Fibroblast of lung (primary cell): ENCODE results near the gene SCN2A. TPM values are rescaled to one million over a fixed set of nuclear protein-coding genes. Genes with fewer than 3 reads are reported as not detected.
A peak's percentile ranks its signal among the peaks of the same experiment; 100 is the strongest.

Source experiments
- DNase-seq, 2 donors: peaks; one replicate each; pipeline versions ENCODE4 v3.0.0 to v3.0.0-alpha.2; 2010; ENCODE audit warnings: low read depth in 2 of 2
- H2AFZ ChIP-seq: 2 replicates; pipeline ENCODE4 v1.5.1; 2012; ENCODE audit warnings: low read length, control low read depth, inconsistent platforms
- H3K27ac ChIP-seq: 2 replicates; pipeline ENCODE4 v1.5.1; 2011; ENCODE audit warnings: low read length, control low read depth; ENCODE audit not compliant: insufficient read depth
- H3K27me3 ChIP-seq: 2 replicates; pipeline ENCODE4 v1.5.1; 2011; ENCODE audit warnings: mild to moderate bottlenecking, low read length; ENCODE audit not compliant: control insufficient read depth, insufficient read depth
- H3K36me3 ChIP-seq: 2 replicates; pipeline ENCODE4 v1.5.1; 2011; ENCODE audit warnings: low read length; ENCODE audit not compliant: control insufficient read depth, insufficient read depth
- H3K4me1 ChIP-seq: 2 replicates; pipeline ENCODE4 v1.5.1; 2011; ENCODE audit warnings: low read length; ENCODE audit not compliant: control insufficient read depth, insufficient read depth; ENCODE audit errors: extremely low read depth
- H3K4me2 ChIP-seq: 2 replicates; pipeline ENCODE4 v1.5.1; 2011; ENCODE audit warnings: low read length, control low read depth; ENCODE audit not compliant: insufficient read depth; ENCODE audit errors: extremely low read depth
- H3K4me3 ChIP-seq, 4 experiments: fragments of 200-600 bp in 1 of 4; sonication (generic) in 1 of 4; replicated peaks in 1 of 4; 2 replicates each; pipeline ENCODE4 v1.5.1; 2011 to 2016; ENCODE audit warnings: low read length in 4 of 4, low read depth in 3 of 4, mild to moderate bottlenecking in 3 of 4, control low read depth in 2 of 4, inconsistent platforms in 1 of 4, mixed read lengths in 1 of 4; ENCODE audit not compliant: insufficient read depth in 1 of 4; ENCODE audit errors: control extremely low read depth in 1 of 4
- H3K79me2 ChIP-seq: 2 replicates; pipeline ENCODE4 v1.5.1; 2012; ENCODE audit warnings: mild to moderate bottlenecking, low read length, inconsistent platforms; ENCODE audit not compliant: control insufficient read depth, insufficient read depth
- H3K9ac ChIP-seq: 2 replicates; pipeline ENCODE4 v1.5.1; 2011; ENCODE audit warnings: mild to moderate bottlenecking, low read length, control low read depth; ENCODE audit not compliant: insufficient read depth
- H3K9me3 ChIP-seq: 2 replicates; pipeline ENCODE4 v1.5.1; 2012; ENCODE audit warnings: low read depth, low read length; ENCODE audit not compliant: control insufficient read depth, insufficient read depth
- H4K20me1 ChIP-seq: 2 replicates; pipeline ENCODE4 v1.5.1; 2011; ENCODE audit warnings: low read length; ENCODE audit not compliant: control insufficient read depth, insufficient read depth; ENCODE audit errors: extremely low read depth
- EZH2 ChIP-seq: IDR thresholded peaks from 2 replicates; pipeline ENCODE4 v1.5.1; 2012; ENCODE audit warnings: low read length, control low read depth, mild to moderate bottlenecking; ENCODE audit errors: missing control alignments
- polyA plus RNA-seq, 2 donors: library from polyadenylated mRNA; depleted of rRNA in 1 of 2; stranded (reverse) in 1 of 2; unstranded in 1 of 2; fragments of >200 nt; gene quantifications; 2 replicates each; pipeline ENCODE4 v1.2.1, GENCODE V29; 2011 to 2012; ENCODE audit warnings: missing spikeins in 1 of 2
- total RNA-seq: library from RNA; depleted of rRNA; stranded (reverse); fragments of >200 nt; gene quantifications from 2 replicates; pipeline ENCODE4 v1.2.1, GENCODE V29; 2014
- TF ChIP-seq, protein P1 (sequence below), 2 donors: IDR thresholded peaks in 1 of 2; conservative IDR thresholded peaks in 1 of 2; 1 replicate in 1 of 2; 2 replicates in 1 of 2; pipeline ENCODE4 v1.5.1; 2011 to 2012; ENCODE audit warnings: low read length in 2 of 2, control low read depth in 1 of 2, inconsistent platforms in 1 of 2, low read depth in 1 of 2, mild to moderate bottlenecking in 1 of 2

The SCN2A gene
- total and polyA plus RNA-seq, 2 donors (not counting 1 experiment from before 2014, with no cell fraction given): 0.76 to 7.1 TPM

DNA sequence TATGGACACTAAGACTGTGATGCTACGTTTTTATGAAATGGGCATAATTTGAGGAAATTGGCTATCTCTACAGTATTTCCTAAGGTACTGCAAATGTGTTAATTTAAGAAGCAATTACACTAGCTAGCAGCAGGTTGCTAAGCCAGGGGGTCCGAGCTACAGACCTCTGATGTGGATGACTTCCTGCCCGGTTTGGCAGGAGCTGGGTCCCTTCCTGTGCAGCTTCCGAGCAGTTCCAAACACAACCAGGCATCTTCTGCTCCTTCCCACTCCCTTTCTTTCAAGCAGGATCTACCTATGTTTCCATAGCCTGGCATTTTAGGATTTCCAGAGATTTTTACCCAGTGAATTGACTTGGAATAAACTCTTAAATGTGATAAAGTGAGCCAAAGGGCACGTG lies 55.7 kb downstream of the SCN2A start:
- Histone ChIP-seq H3K27me3 (no peaks in the 10 kb centered on the region), H3K27ac (no peak overlapping the region), H3K79me2 (no peaks in the 10 kb centered on the region), H2AFZ (no peak overlapping the region), H3K9me3 (no peaks in the 10 kb centered on the region), H3K9ac (no peak overlapping the region), H3K4me2 (no peak overlapping the region), H3K36me3 (no peaks in the 10 kb centered on the region), H3K4me3 (peak overlapping the region in 2 of 4 experiments; percentile 58 to 61), H3K4me1 (no peaks in the 10 kb centered on the region), H4K20me1 (no peaks in the 10 kb centered on the region)
- DNase-seq: no peak
- TF ChIP-seq, protein P1, sequence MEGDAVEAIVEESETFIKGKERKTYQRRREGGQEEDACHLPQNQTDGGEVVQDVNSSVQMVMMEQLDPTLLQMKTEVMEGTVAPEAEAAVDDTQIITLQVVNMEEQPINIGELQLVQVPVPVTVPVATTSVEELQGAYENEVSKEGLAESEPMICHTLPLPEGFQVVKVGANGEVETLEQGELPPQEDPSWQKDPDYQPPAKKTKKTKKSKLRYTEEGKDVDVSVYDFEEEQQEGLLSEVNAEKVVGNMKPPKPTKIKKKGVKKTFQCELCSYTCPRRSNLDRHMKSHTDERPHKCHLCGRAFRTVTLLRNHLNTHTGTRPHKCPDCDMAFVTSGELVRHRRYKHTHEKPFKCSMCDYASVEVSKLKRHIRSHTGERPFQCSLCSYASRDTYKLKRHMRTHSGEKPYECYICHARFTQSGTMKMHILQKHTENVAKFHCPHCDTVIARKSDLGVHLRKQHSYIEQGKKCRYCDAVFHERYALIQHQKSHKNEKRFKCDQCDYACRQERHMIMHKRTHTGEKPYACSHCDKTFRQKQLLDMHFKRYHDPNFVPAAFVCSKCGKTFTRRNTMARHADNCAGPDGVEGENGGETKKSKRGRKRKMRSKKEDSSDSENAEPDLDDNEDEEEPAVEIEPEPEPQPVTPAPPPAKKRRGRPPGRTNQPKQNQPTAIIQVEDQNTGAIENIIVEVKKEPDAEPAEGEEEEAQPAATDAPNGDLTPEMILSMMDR (conservative IDR thresholded peaks at IDR 0.05 in 1 of 2, IDR thresholded peaks at IDR 0.05 in 1 of 2; ENCODE audit: low read depth in 1 of 2, low read length in 2 of 2): no peak
- no peak for TF ChIP-seq EZH2

DNA sequence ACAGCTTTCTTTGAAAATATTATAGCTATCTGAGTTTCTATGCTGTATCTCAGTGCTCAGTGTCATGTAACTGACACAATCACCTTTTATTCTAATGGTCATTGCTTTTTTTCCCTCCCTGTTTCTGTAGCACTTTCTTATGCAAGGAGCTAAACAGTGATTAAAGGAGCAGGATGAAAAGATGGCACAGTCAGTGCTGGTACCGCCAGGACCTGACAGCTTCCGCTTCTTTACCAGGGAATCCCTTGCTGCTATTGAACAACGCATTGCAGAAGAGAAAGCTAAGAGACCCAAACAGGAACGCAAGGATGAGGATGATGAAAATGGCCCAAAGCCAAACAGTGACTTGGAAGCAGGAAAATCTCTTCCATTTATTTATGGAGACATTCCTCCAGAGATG lies 56.4 kb downstream of the SCN2A start:
- H3K36me3 ChIP-seq: no peaks in the 10 kb centered on the region
- no peak for TF ChIP-seq EZH2
- TF ChIP-seq, protein P1 (conservative IDR thresholded peaks at IDR 0.05 in 1 of 2, IDR thresholded peaks at IDR 0.05 in 1 of 2; ENCODE audit: low read depth in 1 of 2, low read length in 2 of 2): no peak
- H2AFZ ChIP-seq: no peak overlapping the region
- H3K79me2 ChIP-seq: no peaks in the 10 kb centered on the region
- H3K9ac ChIP-seq: no peak overlapping the region
- H3K27me3 ChIP-seq: no peaks in the 10 kb centered on the region
- no peak overlapping the region for H3K4me3 ChIP-seq
- H4K20me1 ChIP-seq: no peaks in the 10 kb centered on the region
- DNase-seq: no peak
- no peaks in the 10 kb centered on the region for H3K4me1 ChIP-seq
- no peak overlapping the region for H3K27ac ChIP-seq
- H3K4me2 ChIP-seq: no peak overlapping the region
- H3K9me3 ChIP-seq: no peaks in the 10 kb centered on the region

DNA sequence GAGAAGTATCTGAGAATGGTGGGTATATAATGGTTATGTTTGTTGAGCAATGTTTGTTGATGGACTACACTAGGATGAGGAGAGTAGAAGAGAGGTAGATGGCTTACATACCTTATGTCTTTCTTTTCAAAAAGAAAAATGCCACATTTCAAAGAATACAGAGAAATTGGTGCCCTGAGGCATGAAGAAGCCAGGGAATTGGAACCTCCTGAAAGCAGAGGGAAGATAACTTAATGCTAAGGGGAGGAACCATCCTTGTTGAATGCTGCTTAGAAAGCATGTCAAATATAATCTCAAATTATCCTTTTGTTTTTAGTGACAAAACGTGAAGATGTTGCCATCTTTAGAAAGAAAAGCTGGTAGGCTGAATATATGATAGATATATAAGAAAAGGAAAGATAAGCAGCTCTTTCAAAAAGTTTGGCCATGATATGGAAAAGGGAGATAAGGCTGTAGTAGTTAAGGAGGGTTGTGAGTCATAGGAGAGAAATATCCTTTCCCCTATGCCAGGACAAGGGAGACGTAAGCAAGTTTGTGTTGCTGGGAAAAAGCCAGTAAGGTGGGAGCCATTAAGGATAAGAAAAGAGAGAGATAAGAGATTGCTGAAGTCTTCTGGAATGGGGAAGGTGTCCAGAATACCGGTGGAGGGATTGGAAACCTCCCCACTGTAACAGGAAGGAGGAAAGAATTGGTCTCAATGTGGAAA lies 66.3 kb downstream of the SCN2A start:
- Histone ChIP-seq H3K36me3 (no peaks in the 10 kb centered on the region), H3K4me1 (no peaks in the 10 kb centered on the region), H3K27me3 (no peaks in the 10 kb centered on the region), H3K4me3 (no peak overlapping the region), H4K20me1 (no peaks in the 10 kb centered on the region), H3K79me2 (no peaks in the 10 kb centered on the region), H3K27ac (no peak overlapping the region), H3K9ac (no peak overlapping the region), H3K4me2 (no peak overlapping the region), H2AFZ (no peak overlapping the region), H3K9me3 (no peaks in the 10 kb centered on the region)
- TF ChIP-seq, protein P1 (conservative IDR thresholded peaks at IDR 0.05 in 1 of 2, IDR thresholded peaks at IDR 0.05 in 1 of 2; ENCODE audit: low read depth in 1 of 2, low read length in 2 of 2): no peak
- no peak for TF ChIP-seq EZH2
- DNase-seq: peak in 1 of 2 donors; percentile 72
